ENCODE results near the gene SOX12.

The SOX12 gene

GRCh38 chr20:313402-313801 lies 11.9 kb upstream of the SOX12 start:
- H3K27me3 ChIP-seq (replicated peaks; ENCODE audit: control insufficient read depth, insufficient read depth, low read length, poor library complexity, severe bottlenecking) = no peaks in the 10 kb centered on the region
- H3K27ac ChIP-seq (ENCODE audit: insufficient read depth, low read length, poor library complexity, severe bottlenecking) = no peak overlapping the region
- no peak overlapping the region for H3K4me3 ChIP-seq (ENCODE audit: insufficient read depth, low read depth, low read length, poor library complexity, severe bottlenecking)
- DNase-seq = no peak
- H3K4me1 ChIP-seq (ENCODE audit: control insufficient read depth, insufficient read depth, low read length, poor library complexity, severe bottlenecking) = peaks cover 3% of the 10 kb centered on the region
- no peaks in the 10 kb centered on the region for H3K9me3 ChIP-seq (ENCODE audit: control insufficient read depth, low read length)
- no peaks in the 10 kb centered on the region for H3K36me3 ChIP-seq (ENCODE audit: control insufficient read depth, insufficient read depth, low read length)

- H3K4me1 ChIP-seq (ENCODE audit: control insufficient read depth, insufficient read depth, low read length, poor library complexity, severe bottlenecking) = peaks cover 3% of the 10 kb centered on the region
- DNase-seq = no peak
- H3K27me3 ChIP-seq (replicated peaks; ENCODE audit: control insufficient read depth, insufficient read depth, low read length, poor library complexity, severe bottlenecking) = no peaks in the 10 kb centered on the region
- no peak overlapping the region for H3K27ac ChIP-seq (ENCODE audit: insufficient read depth, low read length, poor library complexity, severe bottlenecking)
- no peak overlapping the region for H3K4me3 ChIP-seq (ENCODE audit: insufficient read depth, low read depth, low read length, poor library complexity, severe bottlenecking)
- no peaks in the 10 kb centered on the region for H3K36me3 ChIP-seq (ENCODE audit: control insufficient read depth, insufficient read depth, low read length)
- no peaks in the 10 kb centered on the region for H3K9me3 ChIP-seq (ENCODE audit: control insufficient read depth, low read length)
Measured at GRCh38 chr20:313948-314347, 11.4 kb upstream of the SOX12 start.

- DNase-seq = no peak
- Histone ChIP-seq H3K4me1 (ENCODE audit: control insufficient read depth, insufficient read depth, low read length, poor library complexity, severe bottlenecking) (no peaks in the 10 kb centered on the region), H3K4me3 (ENCODE audit: insufficient read depth, low read depth, low read length, poor library complexity, severe bottlenecking) (no peak overlapping the region), H3K27me3 (replicated peaks; ENCODE audit: control insufficient read depth, insufficient read depth, low read length, poor library complexity, severe bottlenecking) (no peaks in the 10 kb centered on the region), H3K27ac (ENCODE audit: insufficient read depth, low read length, poor library complexity, severe bottlenecking) (no peak overlapping the region), H3K9me3 (ENCODE audit: control insufficient read depth, low read length) (no peaks in the 10 kb centered on the region), H3K36me3 (ENCODE audit: control insufficient read depth, insufficient read depth, low read length) (no peaks in the 10 kb centered on the region)
Measured at GRCh38 chr20:316316-317068, 8.9 kb upstream of the SOX12 start.

DNA sequence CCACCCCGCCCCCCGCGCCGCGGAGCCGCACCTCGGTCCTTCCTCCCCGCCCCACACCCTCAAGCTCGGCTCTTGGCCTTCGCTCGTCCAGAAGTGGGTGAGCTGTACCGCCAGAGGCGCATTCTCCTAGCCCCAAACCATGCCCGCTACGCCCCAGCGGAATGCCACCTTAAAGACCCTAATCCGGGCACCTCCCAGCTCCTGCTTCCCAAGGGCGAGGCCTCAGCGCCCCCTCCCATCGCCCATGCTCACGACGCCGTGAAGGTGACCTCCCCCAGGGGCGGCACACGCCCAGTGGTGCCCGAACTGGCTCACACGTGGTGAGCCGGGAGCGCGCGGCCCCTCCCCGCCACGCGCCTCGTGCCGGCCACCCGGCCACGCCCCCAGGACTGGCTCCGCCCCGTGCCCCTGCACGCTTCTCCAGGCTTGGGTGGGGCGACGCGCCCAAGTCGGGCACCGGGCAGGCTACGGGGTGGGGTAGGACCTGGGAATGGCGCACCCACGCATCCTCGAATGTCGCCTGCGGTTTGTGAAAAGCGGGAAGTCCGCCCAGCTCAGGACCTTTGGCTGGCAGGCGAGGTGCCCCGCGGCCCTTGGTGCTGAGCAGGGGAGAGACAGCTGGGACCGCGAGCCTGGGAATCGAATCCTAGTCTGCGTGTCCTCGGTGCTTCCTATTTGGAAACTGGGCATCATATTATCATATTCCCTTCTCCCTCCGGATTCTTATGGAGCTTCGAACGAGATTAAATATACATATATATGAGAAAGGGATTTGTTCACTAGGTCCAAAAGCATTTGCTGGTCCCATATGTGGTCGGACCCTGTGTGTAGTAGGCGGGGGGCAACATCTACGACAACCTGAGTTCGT lies 941 bp upstream of the SOX12 start:
- Histone ChIP-seq H3K27me3 (replicated peaks; ENCODE audit: control insufficient read depth, insufficient read depth, low read length, poor library complexity, severe bottlenecking) (no peaks in the 10 kb centered on the region), H3K4me1 (ENCODE audit: control insufficient read depth, insufficient read depth, low read length, poor library complexity, severe bottlenecking) (peaks cover 23% of the 10 kb centered on the region), H3K9me3 (ENCODE audit: control insufficient read depth, low read length) (no peaks in the 10 kb centered on the region), H3K27ac (ENCODE audit: insufficient read depth, low read length, poor library complexity, severe bottlenecking) (peak overlapping the region; percentile 73), H3K4me3 (ENCODE audit: insufficient read depth, low read depth, low read length, poor library complexity, severe bottlenecking) (peak overlapping the region; percentile 79), H3K36me3 (ENCODE audit: control insufficient read depth, insufficient read depth, low read length) (no peaks in the 10 kb centered on the region)
- peak; percentile 74 to 79 (median 78) for DNase-seq

GRCh38 chr20:325889-326644 lies 715 bp downstream of the SOX12 start:
- no peaks in the 10 kb centered on the region for H3K27me3 ChIP-seq (replicated peaks; ENCODE audit: control insufficient read depth, insufficient read depth, low read length, poor library complexity, severe bottlenecking)
- no peaks in the 10 kb centered on the region for H3K9me3 ChIP-seq (ENCODE audit: control insufficient read depth, low read length)
- H3K4me1 ChIP-seq (ENCODE audit: control insufficient read depth, insufficient read depth, low read length, poor library complexity, severe bottlenecking) = peaks cover 23% of the 10 kb centered on the region
- peak in 2 of 3 donors; percentile 22 to 27 for DNase-seq
- H3K36me3 ChIP-seq (ENCODE audit: control insufficient read depth, insufficient read depth, low read length) = no peaks in the 10 kb centered on the region
- H3K27ac ChIP-seq (ENCODE audit: insufficient read depth, low read length, poor library complexity, severe bottlenecking) = peak overlapping the region; percentile 62
- H3K4me3 ChIP-seq (ENCODE audit: insufficient read depth, low read depth, low read length, poor library complexity, severe bottlenecking) = peak overlapping the region; percentile 57

GRCh38 chr20:326645-327185 lies 1.4 kb downstream of the SOX12 start:
- Histone ChIP-seq H3K9me3 (ENCODE audit: control insufficient read depth, low read length) (no peaks in the 10 kb centered on the region), H3K27ac (ENCODE audit: insufficient read depth, low read length, poor library complexity, severe bottlenecking) (peak overlapping the region; percentile 62), H3K4me1 (ENCODE audit: control insufficient read depth, insufficient read depth, low read length, poor library complexity, severe bottlenecking) (peaks cover 23% of the 10 kb centered on the region), H3K27me3 (replicated peaks; ENCODE audit: control insufficient read depth, insufficient read depth, low read length, poor library complexity, severe bottlenecking) (no peaks in the 10 kb centered on the region), H3K4me3 (ENCODE audit: insufficient read depth, low read depth, low read length, poor library complexity, severe bottlenecking) (peak overlapping the region; percentile 43), H3K36me3 (ENCODE audit: control insufficient read depth, insufficient read depth, low read length) (no peaks in the 10 kb centered on the region)
- DNase-seq = peak in 1 of 3 donors; percentile 13

GRCh38 chr20:327186-328026 lies 2.1 kb downstream of the SOX12 start:
- H3K27me3 ChIP-seq (replicated peaks; ENCODE audit: control insufficient read depth, insufficient read depth, low read length, poor library complexity, severe bottlenecking) = no peaks in the 10 kb centered on the region
- peak overlapping the region; percentile 43 for H3K4me3 ChIP-seq (ENCODE audit: insufficient read depth, low read depth, low read length, poor library complexity, severe bottlenecking)
- H3K36me3 ChIP-seq (ENCODE audit: control insufficient read depth, insufficient read depth, low read length) = no peaks in the 10 kb centered on the region
- no peaks in the 10 kb centered on the region for H3K9me3 ChIP-seq (ENCODE audit: control insufficient read depth, low read length)
- peaks cover 23% of the 10 kb centered on the region for H3K4me1 ChIP-seq (ENCODE audit: control insufficient read depth, insufficient read depth, low read length, poor library complexity, severe bottlenecking)
- H3K27ac ChIP-seq (ENCODE audit: insufficient read depth, low read length, poor library complexity, severe bottlenecking) = peak overlapping the region; percentile 45
- peak; percentile 48 to 58 (median 52) for DNase-seq

DNA sequence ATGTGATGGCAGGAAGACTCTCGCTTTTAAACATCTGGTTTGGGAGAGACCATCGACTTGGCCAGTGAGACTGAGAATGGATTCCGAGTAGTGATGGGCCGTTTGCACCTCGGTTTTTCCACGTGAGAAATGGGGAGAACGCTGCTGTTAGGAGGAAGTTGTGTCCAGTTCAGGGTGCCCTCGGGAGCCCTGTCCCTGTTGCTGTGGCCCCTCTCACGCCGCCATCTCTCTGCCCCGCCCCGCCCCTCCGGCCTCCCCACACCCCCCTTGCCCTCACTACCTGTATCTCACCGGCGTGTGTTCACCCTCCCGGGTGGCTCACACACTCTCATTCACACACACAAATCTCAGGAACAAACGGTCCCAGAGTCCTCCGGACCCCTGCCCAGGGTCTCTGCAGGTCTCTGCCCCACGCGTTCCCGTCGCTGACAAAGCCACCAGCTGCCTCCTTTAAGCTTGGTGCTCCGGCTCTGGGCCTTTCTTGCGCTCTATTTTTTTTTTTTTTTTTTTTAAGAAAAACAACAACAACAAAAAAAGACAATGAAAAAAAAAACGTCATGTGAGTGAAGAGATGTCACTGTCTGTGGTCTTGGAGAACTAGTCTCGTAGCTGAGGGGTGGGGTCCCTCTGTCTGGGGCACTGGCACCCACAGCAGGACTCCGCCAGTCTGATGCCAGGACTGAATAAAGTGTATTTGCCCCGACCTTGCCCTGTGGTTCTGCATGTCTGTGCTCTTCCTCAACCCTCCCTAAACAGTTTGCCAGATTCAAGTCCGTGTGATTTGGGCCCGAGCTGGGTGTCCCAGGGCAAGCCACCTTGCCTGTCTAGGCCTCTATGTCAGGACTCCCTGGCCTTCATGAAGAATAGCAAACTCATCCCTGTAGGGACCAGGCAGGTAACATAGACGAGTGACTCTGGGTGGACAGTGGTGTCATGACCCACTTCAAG lies 2.9 kb downstream of the SOX12 start:
- Histone ChIP-seq H3K36me3 (ENCODE audit: control insufficient read depth, insufficient read depth, low read length) (no peaks in the 10 kb centered on the region), H3K27me3 (replicated peaks; ENCODE audit: control insufficient read depth, insufficient read depth, low read length, poor library complexity, severe bottlenecking) (no peaks in the 10 kb centered on the region), H3K9me3 (ENCODE audit: control insufficient read depth, low read length) (no peaks in the 10 kb centered on the region), H3K27ac (ENCODE audit: insufficient read depth, low read length, poor library complexity, severe bottlenecking) (no peak overlapping the region), H3K4me3 (ENCODE audit: insufficient read depth, low read depth, low read length, poor library complexity, severe bottlenecking) (no peak overlapping the region), H3K4me1 (ENCODE audit: control insufficient read depth, insufficient read depth, low read length, poor library complexity, severe bottlenecking) (peaks cover 23% of the 10 kb centered on the region)
- DNase-seq = no peak

Data from effector memory CD4-positive, alpha-beta T cell (primary cell).